ENCODE measurements around the gene TTC13.

GRCh38 chr1:231019711-231020110, 41.0 kb upstream of the TTC13 start:
- TF ChIP-seq CTCF (IDR thresholded peaks at IDR 0.05) = no peak
- TF ChIP-seq POLR2A (IDR thresholded peaks at IDR 0.05) = no peak

All from adrenal gland (tissue), 5 donors.